Stomach smooth muscle (tissue), 2 donors: ENCODE measurements around the gene TMEM154.

Experiments used
- H3K27ac ChIP-seq: one replicate; pipeline ENCODE4 v1.7.0; 2013; ENCODE audit warnings: mild to moderate bottlenecking, low read length, inconsistent platforms
- H3K27me3 ChIP-seq, 2 donors: one replicate each; pipeline ENCODE4 v1.7.0; 2013; ENCODE audit warnings: low read length in 2 of 2; ENCODE audit not compliant: insufficient read depth in 2 of 2, control insufficient read depth in 1 of 2
- H3K36me3 ChIP-seq, 2 donors: one replicate each; pipeline ENCODE4 v1.7.0; 2013; ENCODE audit warnings: low read length in 2 of 2; ENCODE audit not compliant: control insufficient read depth in 2 of 2, insufficient read depth in 2 of 2
- H3K4me1 ChIP-seq: one replicate; pipeline ENCODE4 v1.7.0; 2013; ENCODE audit warnings: low read length; ENCODE audit not compliant: control insufficient read depth, insufficient read depth
- H3K4me3 ChIP-seq, 2 donors: one replicate each; pipeline ENCODE4 v1.7.0; 2013; ENCODE audit warnings: low read length in 2 of 2
- H3K9ac ChIP-seq, 2 donors: one replicate each; pipeline ENCODE4 v1.7.0; 2013; ENCODE audit warnings: low read length in 2 of 2, mild to moderate bottlenecking in 1 of 2
- H3K9me3 ChIP-seq, 2 donors: one replicate each; pipeline ENCODE4 v1.7.0; 2013; ENCODE audit warnings: low read length in 2 of 2; ENCODE audit not compliant: control insufficient read depth in 2 of 2
- donor health status: healthy.
- donor health status: Pancreatic carcinoma.

Gene TMEM154

GRCh38 chr4:152626790-152627189 is 53.0 kb downstream of the TMEM154 start:
- Histone ChIP-seq H3K4me1 (no peaks in the 10 kb centered on the region), H3K36me3 (no peaks in the 10 kb centered on the region), H3K27ac (no peak overlapping the region), H3K4me3 (no peak overlapping the region), H3K27me3 (no peaks in the 10 kb centered on the region), H3K9me3 (no peaks in the 10 kb centered on the region), H3K9ac (no peak overlapping the region)

GRCh38 chr4:152620915-152621314 is 58.9 kb downstream of the TMEM154 start:
- Histone ChIP-seq H3K9ac (no peak overlapping the region), H3K4me1 (no peaks in the 10 kb centered on the region), H3K9me3 (no peaks in the 10 kb centered on the region), H3K36me3 (no peaks in the 10 kb centered on the region), H3K27ac (no peak overlapping the region), H3K4me3 (no peak overlapping the region), H3K27me3 (no peaks in the 10 kb centered on the region)

GRCh38 chr4:152620218-152620617 is 59.6 kb downstream of the TMEM154 start:
- peaks cover 0 to 2% of the 10 kb centered on the region in 2 donors for H3K27me3 ChIP-seq
- H3K36me3 ChIP-seq = no peaks in the 10 kb centered on the region
- H3K4me1 ChIP-seq = no peaks in the 10 kb centered on the region
- no peak overlapping the region for H3K9ac ChIP-seq
- no peak overlapping the region for H3K27ac ChIP-seq
- no peaks in the 10 kb centered on the region for H3K9me3 ChIP-seq
- no peak overlapping the region for H3K4me3 ChIP-seq

- Histone ChIP-seq H3K27ac (no peak overlapping the region), H3K9me3 (no peaks in the 10 kb centered on the region), H3K4me3 (no peak overlapping the region), H3K9ac (no peak overlapping the region), H3K36me3 (no peaks in the 10 kb centered on the region), H3K4me1 (no peaks in the 10 kb centered on the region), H3K27me3 (peaks cover 0 to 2% of the 10 kb centered on the region in 2 donors)
Observed at GRCh38 chr4:152619556-152619955, 60.2 kb downstream of the TMEM154 start.

- Histone ChIP-seq H3K4me1 (no peaks in the 10 kb centered on the region), H3K27ac (no peak overlapping the region), H3K9ac (no peak overlapping the region), H3K27me3 (peaks cover 0 to 2% of the 10 kb centered on the region in 2 donors), H3K4me3 (no peak overlapping the region), H3K9me3 (no peaks in the 10 kb centered on the region), H3K36me3 (no peaks in the 10 kb centered on the region)
Observed at GRCh38 chr4:152618971-152619370, 60.8 kb downstream of the TMEM154 start.

GRCh38 chr4:152616804-152617203 is 63.0 kb downstream of the TMEM154 start:
- Histone ChIP-seq H3K4me3 (no peak overlapping the region), H3K9me3 (no peaks in the 10 kb centered on the region), H3K27ac (no peak overlapping the region), H3K4me1 (no peaks in the 10 kb centered on the region), H3K36me3 (no peaks in the 10 kb centered on the region), H3K27me3 (peaks cover 0 to 2% of the 10 kb centered on the region in 2 donors), H3K9ac (no peak overlapping the region)

GRCh38 chr4:152613841-152614721 is 65.7 kb downstream of the TMEM154 start:
- no peaks in the 10 kb centered on the region for H3K9me3 ChIP-seq
- H3K27me3 ChIP-seq = peaks cover 0 to 2% of the 10 kb centered on the region in 2 donors
- no peaks in the 10 kb centered on the region for H3K36me3 ChIP-seq
- no peak overlapping the region for H3K9ac ChIP-seq
- H3K27ac ChIP-seq = no peak overlapping the region
- no peaks in the 10 kb centered on the region for H3K4me1 ChIP-seq
- no peak overlapping the region for H3K4me3 ChIP-seq

- H3K9me3 ChIP-seq = no peaks in the 10 kb centered on the region
- peaks cover 0 to 2% of the 10 kb centered on the region in 2 donors for H3K27me3 ChIP-seq
- no peaks in the 10 kb centered on the region for H3K4me1 ChIP-seq
- no peak overlapping the region for H3K9ac ChIP-seq
- no peaks in the 10 kb centered on the region for H3K36me3 ChIP-seq
- H3K27ac ChIP-seq = no peak overlapping the region
- H3K4me3 ChIP-seq = no peak overlapping the region
Observed at GRCh38 chr4:152613351-152613750, 66.4 kb downstream of the TMEM154 start.

GRCh38 chr4:152610131-152610530 is 69.7 kb downstream of the TMEM154 start:
- H3K4me1 ChIP-seq = no peaks in the 10 kb centered on the region
- H3K27ac ChIP-seq = no peak overlapping the region
- H3K4me3 ChIP-seq = no peak overlapping the region
- no peaks in the 10 kb centered on the region for H3K27me3 ChIP-seq
- no peaks in the 10 kb centered on the region for H3K36me3 ChIP-seq
- no peaks in the 10 kb centered on the region for H3K9me3 ChIP-seq
- no peak overlapping the region for H3K9ac ChIP-seq

- Histone ChIP-seq H3K4me3 (no peak overlapping the region), H3K36me3 (no peaks in the 10 kb centered on the region), H3K9me3 (no peaks in the 10 kb centered on the region), H3K27me3 (no peaks in the 10 kb centered on the region), H3K27ac (no peak overlapping the region), H3K4me1 (no peaks in the 10 kb centered on the region), H3K9ac (no peak overlapping the region)
Observed at GRCh38 chr4:152609481-152609880, 70.3 kb downstream of the TMEM154 start.

- no peaks in the 10 kb centered on the region for H3K4me1 ChIP-seq
- H3K4me3 ChIP-seq = no peak overlapping the region
- H3K9ac ChIP-seq = no peak overlapping the region
- no peaks in the 10 kb centered on the region for H3K9me3 ChIP-seq
- H3K36me3 ChIP-seq = no peaks in the 10 kb centered on the region
- no peak overlapping the region for H3K27ac ChIP-seq
- H3K27me3 ChIP-seq = no peaks in the 10 kb centered on the region
Observed at GRCh38 chr4:152607178-152607577, 72.6 kb downstream of the TMEM154 start.
